Measurements from ENCODE around the gene ZNF214.

Gene ZNF214

DNA sequence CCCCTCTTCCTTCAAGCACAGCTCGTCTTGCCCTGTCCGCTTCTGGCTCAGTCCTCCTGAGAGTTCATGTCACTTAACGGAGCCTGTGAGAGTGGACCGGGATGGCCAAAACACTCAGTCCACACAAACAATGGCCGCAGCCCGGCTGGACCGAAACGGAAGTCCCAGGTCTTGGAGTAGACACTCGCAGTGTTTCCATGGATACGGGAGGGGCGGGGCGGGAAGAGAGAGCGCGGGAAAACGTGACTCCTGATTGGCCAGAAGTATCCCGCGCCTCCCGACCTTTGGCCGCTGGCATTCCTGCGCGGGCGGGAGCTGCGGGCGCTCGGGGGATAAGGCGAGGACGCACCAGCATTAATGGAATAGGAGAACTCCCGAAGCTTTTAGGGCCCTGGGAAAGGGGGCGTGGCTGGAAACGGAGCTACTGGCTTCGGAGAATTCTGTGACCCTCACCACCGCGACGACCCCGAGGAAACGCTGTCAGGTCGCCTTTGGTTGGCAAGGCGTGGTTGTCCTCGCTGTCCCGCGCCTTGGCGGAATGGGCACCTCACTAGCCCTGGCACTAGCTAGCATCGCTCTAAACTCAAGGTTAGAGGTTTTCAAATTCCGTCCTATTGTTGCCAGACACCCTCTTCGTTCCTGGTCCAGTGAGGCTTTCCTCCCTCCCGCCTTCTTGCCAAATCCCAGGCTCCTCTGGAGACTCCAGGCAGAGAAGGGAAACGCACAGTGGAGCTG is at the start of gene ZNF214, which contains the start of gene NLRP14:
TSS of gene ZNF214 (minus strand) at position 164 of the 735 bp plus-strand sequence. CDS start 17,511 bp downstream, outside the sequence.
TSS of gene NLRP14 (plus strand) at position 297 of the 735 bp plus-strand sequence. CDS start 18,108 bp downstream, outside the sequence.
- no peak for DNase-seq

DNA sequence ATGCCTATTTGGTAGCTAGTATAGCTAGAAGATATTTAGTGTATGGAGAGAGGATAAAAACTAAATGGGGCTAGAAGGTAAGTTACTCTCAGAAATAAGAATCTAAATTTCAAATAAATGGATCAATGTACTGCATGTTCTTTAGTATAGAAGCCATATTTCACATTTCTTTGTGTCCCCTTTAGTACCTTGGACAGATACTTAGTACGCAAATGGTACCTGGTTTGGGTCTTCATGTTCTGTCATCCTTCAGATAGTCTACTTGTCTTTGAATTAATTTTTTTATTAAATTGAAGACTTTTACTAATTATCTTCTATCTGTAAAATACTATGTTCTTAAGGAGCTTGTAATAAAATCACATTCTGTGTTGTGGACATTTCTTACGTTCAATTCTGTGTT is 42.4 kb upstream of the ZNF214 start:
- no peak for DNase-seq

DNA sequence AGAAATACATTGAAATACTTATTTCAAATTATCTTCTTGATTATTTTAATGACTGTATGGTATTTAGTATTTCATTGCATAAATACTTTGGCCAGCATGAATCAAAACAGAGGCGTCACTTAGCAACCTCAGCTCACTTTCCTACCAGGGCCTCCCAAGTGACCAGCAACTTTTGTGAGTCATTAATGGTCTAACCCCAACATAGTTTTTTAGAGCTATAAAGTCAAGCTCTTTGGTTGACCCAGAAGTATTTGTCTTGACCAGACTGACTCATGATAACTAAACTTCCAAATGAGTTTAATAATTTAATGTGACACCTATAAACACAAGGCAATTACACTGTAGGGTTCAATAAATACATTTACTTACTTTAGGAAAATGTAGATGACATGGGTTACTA is 40.7 kb upstream of the ZNF214 start:
- DNase-seq = no peak

DNA sequence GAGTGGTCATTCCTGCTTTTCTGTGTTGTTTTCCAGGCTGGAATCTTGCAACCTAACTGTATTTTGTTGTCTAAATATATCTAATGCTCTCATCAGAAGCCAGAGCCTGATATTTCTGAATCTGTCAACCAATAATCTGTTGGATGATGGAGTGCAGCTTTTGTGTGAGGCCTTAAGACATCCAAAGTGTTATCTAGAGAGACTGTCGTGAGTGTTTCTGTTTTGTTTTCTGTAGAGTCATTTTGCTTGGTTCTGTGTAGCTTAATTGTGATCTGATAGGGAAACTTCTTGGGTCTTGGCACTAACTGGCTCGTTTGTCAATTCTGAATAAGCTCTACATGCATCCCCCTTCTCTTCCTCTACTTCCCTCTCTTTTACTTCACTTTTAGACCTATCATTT is 37.5 kb upstream of the ZNF214 start:
- no peak for DNase-seq

DNA sequence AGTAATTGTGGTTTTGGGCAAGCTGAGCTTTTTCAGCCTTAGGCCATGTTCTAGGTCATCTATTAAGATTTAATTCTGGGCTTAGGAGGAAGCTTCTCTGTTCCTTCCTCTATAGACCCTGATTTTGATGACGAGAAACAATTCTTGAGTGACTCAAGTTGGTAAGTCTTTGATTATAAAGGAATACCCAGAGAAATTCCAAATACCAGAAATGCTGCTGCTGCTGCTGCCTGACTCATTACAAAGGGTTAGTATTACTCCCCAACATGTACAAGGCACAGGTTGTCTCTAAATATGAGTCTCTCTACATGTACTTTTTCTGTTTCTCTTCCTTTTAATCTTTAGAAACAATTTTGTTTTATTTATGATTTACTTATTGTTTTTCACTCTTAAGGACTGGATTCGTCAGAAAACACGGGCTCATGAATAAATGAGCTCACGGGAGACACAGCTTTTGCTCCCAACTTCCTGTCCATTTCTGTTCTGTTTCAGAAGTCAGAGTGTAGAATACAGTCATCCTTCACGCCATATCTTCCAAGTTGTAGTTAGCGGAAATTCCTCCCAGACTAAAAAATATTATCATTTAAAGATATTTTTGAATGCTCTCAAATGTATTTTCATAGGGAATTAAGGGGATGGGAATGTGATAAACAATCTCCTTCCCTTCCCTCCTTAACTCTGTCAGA is 36.8 kb upstream of the ZNF214 start:
- DNase-seq = no peak

DNA sequence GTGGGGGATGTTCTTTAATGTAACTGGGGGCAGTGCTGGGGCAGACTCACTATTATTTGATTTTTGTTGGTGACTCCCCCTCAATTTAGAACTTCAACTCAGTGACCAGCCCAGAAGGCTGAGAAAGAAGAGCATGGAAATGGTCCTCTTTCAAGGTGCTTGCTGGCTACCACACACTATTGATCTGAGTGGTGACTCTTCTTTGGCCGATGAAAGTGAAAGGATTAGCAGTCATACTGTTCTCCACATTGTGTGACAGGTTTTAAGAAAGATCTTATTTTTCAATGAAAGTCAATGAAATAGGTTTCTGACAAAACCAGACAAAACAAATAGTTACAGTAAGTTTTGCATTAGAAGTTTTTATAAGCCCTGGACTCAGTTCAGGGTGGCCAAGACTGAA is 30.0 kb upstream of the ZNF214 start:
- no peak for DNase-seq

DNA sequence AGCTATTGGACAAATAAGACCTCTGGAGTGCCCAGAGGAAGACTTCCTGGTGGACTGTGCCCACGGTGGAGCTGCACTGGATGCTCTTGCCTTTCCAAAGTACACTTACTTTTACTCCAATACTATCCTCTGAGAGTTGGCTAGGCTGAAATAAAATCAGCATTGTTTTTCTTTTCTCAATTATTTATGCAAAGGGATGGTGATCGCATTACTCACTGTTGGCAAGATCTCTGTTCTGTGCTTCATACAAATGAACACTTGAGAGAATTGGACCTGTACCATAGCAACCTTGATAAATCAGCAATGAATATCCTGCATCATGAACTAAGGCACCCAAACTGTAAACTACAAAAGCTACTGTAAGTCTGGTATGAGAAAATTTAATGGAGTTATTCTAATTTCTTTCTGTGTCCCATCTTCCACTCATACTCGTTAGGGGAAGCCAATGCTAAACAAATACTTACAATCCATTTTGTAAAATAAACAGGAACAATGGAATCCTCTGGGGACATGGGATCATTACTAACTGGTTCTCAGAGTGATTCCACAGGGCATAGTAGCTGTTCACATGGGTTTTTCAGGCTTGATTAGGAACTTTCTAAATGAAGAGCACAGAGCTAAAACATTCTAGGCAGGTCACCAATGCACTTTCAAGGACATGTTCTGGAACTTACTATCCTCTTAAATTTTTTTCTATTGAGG is 26.5 kb upstream of the ZNF214 start:
- DNase-seq = no peak

DNA sequence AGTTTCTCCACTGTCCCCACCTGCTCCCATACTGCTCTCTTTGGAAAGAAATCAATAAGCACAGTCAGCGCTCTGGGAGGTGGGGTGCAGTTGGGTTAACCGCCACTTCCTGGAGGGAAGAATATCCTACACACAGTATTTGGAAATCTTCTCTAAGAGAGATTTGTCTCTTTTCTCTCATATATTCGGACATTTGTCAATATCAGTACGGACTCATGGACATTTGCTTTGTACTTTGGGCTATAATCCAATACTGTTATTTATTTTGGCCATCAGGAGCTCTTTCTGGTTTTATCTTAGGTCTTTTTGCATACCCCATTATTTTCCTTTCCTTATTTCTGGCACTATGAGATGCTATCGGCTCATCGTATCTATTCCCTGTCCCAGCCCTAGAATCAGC is 13.9 kb upstream of the ZNF214 start:
- DNase-seq = no peak

DNA sequence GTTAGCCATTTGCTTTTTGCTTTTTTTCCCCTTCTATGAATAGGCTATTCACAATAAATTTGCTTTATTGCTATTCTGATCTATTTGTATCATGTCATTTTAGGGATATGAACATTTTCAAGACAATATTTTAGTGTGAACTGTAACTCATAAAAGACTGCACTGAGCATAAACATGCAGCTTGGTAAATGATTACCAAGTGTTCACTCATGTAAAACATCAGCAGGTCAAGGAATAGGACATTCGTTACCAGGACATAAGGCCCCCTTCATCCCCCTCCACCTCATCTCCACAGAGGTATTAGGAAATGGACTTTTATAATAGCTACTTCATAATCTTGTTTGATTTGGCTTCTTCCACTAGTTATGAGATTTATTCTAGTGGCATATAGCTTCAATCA is 12.5 kb upstream of the ZNF214 start:
- no peak for DNase-seq

DNA sequence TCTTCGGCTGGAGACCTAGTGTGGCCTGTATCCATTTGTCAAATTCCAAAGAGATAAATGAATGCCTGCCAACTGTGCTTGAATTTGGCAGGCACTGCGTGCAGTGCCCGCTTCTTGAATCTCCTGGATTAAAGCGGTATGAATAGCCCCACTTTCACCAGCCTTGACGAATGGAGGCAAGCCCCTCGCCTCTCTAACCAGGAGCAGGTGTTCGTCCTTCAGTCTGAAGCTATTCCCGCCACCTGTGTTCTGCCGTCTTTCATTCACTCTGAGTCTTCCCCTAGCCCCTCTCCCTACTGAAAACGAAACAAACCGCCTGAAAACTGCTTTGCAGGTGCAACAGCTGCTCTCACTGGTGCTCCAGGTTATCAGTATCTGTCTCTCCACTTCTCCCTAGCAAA is 11.3 kb upstream of the ZNF214 start:
- no peak for DNase-seq

DNA sequence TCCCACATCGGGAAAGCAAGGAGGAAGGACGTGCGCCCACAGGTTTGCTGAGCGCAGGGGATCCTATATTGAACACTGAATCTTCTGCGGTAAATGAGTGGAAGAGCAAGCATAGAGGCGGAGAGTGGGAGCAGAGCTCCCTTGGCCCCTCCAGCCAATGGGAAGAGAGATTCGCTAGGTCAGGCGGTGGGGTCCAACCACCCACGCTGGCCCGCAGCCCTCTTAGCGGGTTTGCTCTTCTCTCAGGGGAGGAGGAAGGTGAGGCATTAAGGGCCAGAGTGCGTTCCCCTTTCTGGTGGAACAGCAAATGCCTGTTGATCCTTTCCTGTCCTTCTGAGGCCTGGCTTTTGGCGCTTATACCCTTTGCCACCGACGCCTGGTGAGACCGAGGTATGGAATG is 10.7 kb upstream of the ZNF214 start:
- no peak for DNase-seq

DNA sequence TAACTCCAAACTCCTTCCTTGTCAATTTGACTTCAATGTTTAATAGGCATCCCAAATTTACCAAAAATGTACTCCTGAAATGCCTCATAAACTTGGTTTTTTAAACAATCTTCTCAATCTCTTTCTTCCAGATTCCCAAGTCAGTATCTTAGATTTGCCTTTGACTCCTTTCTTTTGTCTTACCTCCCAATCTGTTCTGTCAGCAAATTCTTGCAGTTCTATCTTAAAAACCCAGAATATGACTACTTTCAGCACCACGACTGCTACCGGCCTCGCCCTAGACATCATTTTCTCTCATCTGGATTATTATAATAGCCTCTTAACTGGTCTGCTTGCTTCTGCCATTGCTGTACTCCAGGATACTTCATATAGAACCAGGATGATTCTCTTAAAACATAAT is 8.0 kb upstream of the ZNF214 start:
- no peak for DNase-seq

DNA sequence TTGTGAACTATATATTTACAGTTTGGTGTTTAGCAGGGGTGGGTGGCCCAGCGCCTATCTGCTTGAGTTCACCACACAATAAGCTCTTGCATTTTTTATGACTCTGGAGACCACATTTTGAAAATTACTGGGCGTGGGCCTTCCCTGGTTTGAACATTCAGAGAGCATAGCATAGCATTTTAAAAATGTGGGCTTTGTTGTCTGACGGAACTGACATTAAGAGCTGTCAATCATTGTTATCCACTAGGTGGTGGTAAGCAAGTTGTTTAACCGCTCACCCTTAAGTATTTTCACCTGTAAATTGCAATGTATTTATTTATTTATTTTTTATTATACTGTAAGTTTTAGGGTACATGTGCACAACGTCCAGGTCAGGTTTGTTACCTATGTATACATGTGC is 1.2 kb upstream of the ZNF214 start:
- no peak for DNase-seq

DNA sequence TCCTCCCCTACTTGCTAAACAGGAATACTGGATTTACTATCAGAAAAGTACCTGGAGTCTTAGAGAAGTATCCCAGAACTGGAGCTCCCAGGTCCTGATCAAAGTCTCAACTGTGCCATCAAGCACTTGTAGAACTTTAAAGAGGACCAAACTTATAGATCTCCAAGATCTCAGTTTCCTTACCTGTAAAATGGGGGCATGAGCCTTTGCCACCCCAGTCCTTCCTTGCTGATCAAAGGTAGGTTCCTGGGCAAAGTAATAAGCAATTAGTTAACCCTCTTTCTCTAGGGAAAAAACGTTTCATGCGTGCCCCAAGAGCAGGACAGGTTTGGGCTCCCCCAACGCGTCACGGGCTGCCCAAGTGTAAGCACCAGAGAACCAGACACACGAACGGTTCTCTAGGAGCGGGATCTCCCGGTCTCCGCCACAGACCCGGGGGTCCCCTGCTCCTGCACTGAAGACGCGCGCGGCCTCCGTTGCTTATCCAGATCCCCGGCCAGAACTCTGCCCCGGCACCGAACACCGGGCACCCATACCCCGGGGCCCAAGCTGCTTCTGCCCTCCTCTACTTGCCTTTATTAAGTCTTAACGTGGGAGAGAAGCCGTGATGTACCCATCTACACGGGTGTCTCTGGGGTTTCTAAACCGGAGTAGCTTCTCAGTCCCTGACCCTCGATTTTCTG is 505 bp downstream of the ZNF214 start:
- no peak for DNase-seq

DNA sequence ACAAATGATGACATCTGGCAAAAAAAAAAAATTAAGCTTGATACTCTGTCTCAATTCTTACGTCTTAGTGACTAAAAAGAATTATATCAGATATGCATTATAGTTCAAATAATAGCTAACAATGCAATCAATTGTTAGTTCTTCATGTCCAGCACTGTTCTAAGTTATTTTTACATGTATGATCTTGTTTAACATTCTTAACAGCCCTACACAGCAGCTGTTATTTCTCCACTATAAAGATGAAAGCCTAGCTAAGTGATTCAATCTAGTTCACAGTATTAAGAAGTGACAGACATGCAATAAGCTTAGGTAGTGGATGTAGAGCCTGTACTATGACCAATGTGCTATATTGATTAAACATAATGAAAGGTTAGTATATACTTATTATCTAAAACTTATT is 4.1 kb downstream of the ZNF214 start:
- DNase-seq = no peak

DNA sequence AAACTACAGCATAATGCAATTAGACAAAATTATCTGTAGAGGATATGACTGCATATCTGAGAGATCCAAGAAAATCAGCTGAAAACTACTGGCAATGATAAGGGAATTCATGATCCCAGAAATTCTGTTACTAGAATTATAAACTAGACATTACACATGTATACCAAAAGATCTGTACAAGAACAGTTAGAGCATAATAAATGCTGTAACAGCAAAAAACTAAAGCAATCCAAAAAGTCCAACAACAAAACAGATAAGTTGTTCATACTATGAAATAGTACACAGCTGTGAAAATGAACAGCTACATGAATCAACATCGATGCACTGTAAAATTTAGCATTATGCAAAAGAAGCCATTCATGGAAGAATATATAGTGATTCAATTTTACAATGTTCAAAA is 6.0 kb downstream of the ZNF214 start:
- DNase-seq = no peak

DNA sequence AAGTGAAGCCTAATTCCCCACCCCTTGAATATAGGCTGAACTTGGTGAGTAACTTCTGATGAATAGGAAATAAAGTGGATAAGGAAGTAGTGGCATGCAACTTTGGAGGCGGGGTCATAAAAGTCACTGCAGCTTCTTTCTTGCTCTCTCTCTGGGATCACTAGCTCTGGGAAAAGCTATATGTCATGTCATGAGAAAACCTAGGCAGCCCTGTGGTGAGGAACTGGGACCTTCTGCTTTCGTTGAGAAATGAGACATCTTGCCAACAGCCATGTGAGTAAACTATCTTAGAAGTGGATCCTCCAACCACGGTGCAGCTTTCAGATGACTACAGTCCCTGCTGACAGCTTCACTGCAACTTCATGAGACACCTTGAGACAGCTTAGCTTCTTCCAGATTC is 15.7 kb downstream of the ZNF214 start:
- no peak for DNase-seq

DNA sequence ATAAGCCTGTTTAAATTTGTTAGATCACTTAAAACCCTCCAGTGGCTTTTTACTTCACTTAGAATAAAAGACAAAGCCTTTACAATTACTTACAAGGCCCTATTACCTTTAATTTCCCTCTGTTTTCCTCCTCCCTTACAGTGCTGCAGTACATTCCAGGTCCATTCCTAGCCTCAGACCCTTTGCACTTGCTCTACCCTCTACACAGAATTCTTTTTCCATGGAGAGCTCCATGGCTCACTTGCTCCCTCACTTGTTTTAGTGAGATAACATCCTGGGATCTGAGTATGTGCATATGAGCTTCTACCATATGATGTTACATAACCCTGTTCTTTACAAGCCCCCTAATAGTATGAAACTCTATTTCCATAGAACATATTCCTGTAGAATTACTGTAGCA is 24.4 kb downstream of the ZNF214 start:
- DNase-seq = no peak

DNA sequence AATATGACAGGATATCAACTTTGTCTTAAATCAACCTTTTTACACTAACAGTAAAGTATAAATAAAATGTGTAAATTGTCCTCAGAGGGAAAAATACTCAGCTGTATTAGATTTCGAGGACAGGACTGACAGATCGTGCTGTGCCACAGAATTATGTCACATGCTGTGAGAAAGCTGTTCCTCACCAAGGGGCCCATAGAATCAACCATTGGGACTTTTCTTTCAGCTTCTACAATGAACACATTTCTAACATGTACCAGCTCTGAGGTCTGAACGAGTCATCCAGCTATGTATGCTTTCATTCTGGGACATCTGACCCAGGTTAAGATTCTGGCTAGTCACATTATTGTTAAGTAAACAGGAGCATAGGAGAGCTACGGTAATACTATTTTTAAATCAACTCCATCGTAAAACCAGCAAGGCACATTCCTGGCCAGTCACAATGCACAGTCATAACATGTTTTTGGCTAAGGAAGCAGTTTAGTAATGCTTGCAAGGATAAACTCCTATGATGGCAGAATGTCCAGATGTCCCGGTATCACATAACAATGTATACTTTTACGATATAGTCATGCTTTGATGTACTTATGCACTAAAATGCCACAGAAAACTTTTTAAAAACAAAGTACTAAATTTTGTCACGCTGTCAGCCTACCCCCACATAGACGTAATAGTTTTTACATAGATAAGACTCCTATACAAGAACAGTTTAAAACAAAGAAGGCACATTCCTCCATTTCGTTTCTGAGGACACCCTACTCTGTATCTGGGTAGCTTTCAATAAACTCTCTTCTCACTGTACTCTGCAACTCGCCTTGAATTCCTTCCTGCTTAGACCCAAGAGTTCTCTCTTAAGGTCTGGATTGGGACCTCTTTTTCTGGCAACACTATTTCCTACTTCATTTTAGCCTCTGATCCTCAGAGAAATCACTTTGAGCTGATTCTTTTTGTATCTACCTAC is 27.4 kb downstream of the ZNF214 start:
- DNase-seq = no peak

DNA sequence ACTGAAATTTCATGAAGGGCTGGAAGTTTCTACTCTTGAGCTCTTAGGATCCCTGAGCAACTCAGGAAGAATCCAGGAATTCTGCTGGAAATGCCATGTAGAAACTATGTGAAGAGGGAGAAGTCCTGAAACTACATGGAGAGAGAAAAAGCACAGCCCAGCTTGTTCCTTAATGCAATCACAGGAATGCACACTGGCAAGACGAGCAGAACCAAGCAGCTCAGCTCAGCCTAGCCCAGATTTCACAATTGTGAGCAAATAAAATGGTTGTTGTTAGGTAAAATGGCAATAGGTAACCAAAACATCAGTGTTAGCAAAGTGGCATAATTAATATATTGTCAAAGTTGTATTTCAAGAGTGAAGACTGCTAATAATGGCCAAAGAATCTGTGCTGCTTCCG is 28.1 kb downstream of the ZNF214 start:
- no peak for DNase-seq

DNA sequence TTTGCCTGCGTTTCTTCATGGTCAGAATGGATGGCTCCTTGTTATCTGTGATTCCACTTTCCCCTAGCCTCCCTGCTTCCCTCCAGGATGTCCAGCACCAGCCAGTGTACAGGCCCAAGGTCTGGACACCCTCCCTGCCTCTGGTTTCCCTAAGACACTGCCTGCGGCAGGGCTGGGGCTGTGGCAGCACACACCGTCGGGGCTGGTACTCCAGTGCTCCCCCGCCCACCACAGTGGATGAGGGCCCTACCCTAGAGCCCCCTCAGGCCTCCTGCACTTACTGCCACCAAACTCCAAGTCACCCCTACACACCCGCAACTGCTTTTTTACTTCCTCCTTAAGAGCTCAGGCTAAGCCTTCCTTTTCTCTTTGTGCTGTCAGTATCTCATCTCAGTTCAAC is 28.9 kb downstream of the ZNF214 start:
- no peak for DNase-seq

DNA sequence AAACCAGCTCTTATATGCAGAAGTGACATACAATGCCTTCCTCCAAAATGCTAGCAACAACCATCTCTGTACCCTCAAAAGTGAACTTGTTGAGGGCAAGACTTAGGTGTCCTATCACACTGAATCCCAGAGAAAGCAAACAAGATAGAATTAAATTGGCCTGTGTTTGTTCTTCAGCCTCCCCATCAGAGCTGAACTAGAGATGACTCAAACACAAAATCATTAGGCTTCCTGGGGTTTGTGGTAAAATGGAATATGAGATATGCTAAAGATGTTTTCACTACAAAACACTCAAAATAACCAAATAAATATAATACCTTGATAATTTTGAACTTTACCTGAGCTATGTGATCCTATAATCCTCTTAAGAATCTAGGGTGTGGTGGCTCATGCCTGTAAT is 31.6 kb downstream of the ZNF214 start:
- DNase-seq = no peak

All from activated naive CD4-positive, alpha-beta T cell (primary cell).